Measurements from ENCODE around the gene PTPRG. TPM values are rescaled to one million over a fixed set of nuclear protein-coding genes. Genes with fewer than 3 reads are reported as not detected.

The PTPRG gene
- total RNA-seq, 4 donors from 2014 or later = 51.9 to 56.8 (median 54.4) TPM

DNA sequence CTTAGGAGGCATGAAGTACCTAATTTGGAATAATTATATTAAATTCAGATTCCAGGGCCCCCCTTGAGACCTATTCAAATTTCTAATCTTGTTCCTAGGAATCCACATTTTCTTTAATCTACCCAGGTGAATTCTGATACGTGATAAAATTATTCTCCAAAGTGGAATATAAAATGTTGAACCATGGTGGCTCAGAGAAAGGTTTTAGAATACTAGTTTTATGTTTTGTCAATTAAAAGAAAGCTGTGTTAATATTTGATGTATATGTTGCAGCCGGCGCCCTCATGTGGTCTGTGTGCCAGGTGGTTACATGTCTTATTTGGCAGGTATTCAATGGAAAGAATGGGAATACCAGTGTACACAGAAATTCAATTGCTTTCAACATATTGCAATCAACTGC lies 490.1 kb downstream of the PTPRG start:
- 74% methylated on average over 3 of the region's 3 CpGs for WGBS
- Histone ChIP-seq H3K27ac (replicated peaks in 1 of 4) (no peak overlapping the region), H3K36me3 (no peaks in the 10 kb centered on the region), H3K4me1 (no peaks in the 10 kb centered on the region), H3K27me3 (no peaks in the 10 kb centered on the region), H3K4me3 (no peak overlapping the region), H3K9me3 (no peaks in the 10 kb centered on the region)
- TF ChIP-seq POLR2A (IDR thresholded peaks at IDR 0.05; ENCODE audit: low read depth) = no peak
- no peak for TF ChIP-seq POLR2AphosphoS5 (IDR thresholded peaks at IDR 0.05)
- TF ChIP-seq, protein P1, sequence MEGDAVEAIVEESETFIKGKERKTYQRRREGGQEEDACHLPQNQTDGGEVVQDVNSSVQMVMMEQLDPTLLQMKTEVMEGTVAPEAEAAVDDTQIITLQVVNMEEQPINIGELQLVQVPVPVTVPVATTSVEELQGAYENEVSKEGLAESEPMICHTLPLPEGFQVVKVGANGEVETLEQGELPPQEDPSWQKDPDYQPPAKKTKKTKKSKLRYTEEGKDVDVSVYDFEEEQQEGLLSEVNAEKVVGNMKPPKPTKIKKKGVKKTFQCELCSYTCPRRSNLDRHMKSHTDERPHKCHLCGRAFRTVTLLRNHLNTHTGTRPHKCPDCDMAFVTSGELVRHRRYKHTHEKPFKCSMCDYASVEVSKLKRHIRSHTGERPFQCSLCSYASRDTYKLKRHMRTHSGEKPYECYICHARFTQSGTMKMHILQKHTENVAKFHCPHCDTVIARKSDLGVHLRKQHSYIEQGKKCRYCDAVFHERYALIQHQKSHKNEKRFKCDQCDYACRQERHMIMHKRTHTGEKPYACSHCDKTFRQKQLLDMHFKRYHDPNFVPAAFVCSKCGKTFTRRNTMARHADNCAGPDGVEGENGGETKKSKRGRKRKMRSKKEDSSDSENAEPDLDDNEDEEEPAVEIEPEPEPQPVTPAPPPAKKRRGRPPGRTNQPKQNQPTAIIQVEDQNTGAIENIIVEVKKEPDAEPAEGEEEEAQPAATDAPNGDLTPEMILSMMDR (IDR thresholded peaks at IDR 0.05) = no peak
- no peak for TF ChIP-seq EP300 (IDR thresholded peaks at IDR 0.05)
- intact Hi-C loops (cut with DNase I) = no loop called here
- DNase-seq (ENCODE audit: extremely low spot score) = no peak

DNA sequence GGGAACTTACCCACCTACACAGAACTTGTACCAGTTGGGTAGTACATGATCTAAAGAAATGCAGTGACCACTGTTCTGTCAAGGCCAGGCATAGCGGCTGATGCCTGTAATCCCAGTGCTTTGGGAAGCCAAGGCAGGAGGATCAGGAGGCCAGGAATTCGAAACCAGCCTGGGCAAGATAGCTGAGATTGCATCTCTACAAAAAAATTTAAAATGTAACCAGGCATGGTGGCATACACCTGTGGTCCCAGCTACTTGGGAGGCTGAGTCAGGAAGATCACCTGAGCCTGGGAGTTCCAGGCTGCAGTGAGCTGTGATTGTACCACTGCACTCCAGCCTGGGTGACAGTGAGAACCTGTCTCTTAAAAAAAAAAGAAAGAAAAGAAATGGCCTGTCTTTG lies 491.0 kb downstream of the PTPRG start:
- H3K4me1 ChIP-seq = peaks cover 0 to 4% (median 0%) of the 10 kb centered on the region in 4 donors
- intact Hi-C loops (cut with DNase I) = no loop called here
- H3K27me3 ChIP-seq = no peaks in the 10 kb centered on the region
- TF ChIP-seq, protein P1 (IDR thresholded peaks at IDR 0.05) = no peak
- TF ChIP-seq EP300 (IDR thresholded peaks at IDR 0.05) (no peak), POLR2A (IDR thresholded peaks at IDR 0.05; ENCODE audit: low read depth) (no peak), POLR2AphosphoS5 (IDR thresholded peaks at IDR 0.05) (no peak)
- no peak for DNase-seq (ENCODE audit: extremely low spot score)
- no peaks in the 10 kb centered on the region for H3K36me3 ChIP-seq
- H3K27ac ChIP-seq (replicated peaks in 1 of 4) = no peak overlapping the region
- WGBS = 85% methylated on average over 2 of the region's 2 CpGs
- no peak overlapping the region for H3K4me3 ChIP-seq
- H3K9me3 ChIP-seq = no peaks in the 10 kb centered on the region

DNA sequence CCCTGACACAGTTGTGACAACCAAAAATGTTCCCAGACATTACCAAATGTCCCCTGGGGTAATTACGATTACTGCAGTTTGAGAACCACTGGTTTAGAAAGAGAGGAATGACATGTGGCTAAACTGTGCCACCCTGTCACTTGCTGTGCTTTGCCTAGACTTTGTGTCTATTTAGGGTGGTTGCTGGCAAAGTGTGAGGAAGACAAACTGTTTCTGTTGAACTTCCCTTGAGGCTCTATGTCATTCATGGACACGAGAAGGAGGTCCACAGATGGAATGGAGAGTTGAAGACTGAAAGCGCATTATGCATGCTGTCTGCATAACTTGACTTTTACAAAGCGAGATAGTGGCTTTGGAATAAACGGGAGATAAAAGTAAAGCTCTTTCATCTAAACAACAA lies 495.3 kb downstream of the PTPRG start:
- Histone ChIP-seq H3K9me3 (no peaks in the 10 kb centered on the region), H3K4me1 (peaks cover 0 to 10% (median 0%) of the 10 kb centered on the region in 4 donors), H3K27ac (replicated peaks in 1 of 4) (no peak overlapping the region), H3K4me3 (no peak overlapping the region), H3K27me3 (no peaks in the 10 kb centered on the region), H3K36me3 (no peaks in the 10 kb centered on the region)
- 92% methylated on average over 5 of the region's 5 CpGs for WGBS
- intact Hi-C loops (cut with DNase I) = no loop called here
- no peak for TF ChIP-seq EP300 (IDR thresholded peaks at IDR 0.05)
- TF ChIP-seq, protein P1 (IDR thresholded peaks at IDR 0.05) = no peak
- no peak for TF ChIP-seq POLR2A (IDR thresholded peaks at IDR 0.05; ENCODE audit: low read depth)
- no peak for TF ChIP-seq POLR2AphosphoS5 (IDR thresholded peaks at IDR 0.05)
- DNase-seq (ENCODE audit: extremely low spot score) = no peak

DNA sequence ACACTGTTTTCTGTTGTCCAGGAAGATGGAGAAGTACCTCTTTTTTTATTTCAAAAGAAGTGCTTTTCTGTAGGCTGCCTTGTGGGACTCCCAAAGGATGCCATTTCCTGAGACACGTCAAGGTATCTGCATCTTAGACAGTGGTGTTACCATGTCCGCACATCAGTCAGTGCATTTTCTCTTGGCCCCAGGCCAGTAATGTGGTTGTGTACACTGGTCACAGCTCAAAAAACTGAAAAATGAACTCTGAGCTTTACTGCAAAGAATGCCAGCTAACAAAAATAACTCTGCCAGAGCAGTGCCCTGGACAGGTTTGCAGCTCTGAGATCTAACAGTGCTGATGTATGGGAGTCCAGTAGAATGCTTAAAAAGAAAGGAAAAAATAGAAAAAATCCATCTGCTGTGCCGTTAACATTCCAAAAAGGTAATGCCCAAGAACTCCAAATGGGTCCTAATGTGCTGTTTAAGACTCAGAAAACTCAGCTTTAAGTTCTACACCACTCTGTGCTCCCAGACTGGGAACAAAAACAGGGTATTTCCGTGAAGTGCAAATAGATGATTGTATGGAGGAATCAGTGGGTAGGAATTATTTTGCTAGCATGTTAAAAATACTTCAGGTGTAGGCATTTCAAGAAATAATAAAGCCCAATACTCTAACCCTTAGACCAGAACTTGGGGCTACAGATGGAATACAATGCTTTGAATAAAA lies 496.1 kb downstream of the PTPRG start:
- intact Hi-C loops (cut with DNase I) = no loop called here
- TF ChIP-seq, protein P1 (IDR thresholded peaks at IDR 0.05) = no peak
- no peak for TF ChIP-seq POLR2A (IDR thresholded peaks at IDR 0.05; ENCODE audit: low read depth)
- no peak for TF ChIP-seq POLR2AphosphoS5 (IDR thresholded peaks at IDR 0.05)
- no peak for TF ChIP-seq EP300 (IDR thresholded peaks at IDR 0.05)
- WGBS = 75% methylated on average over 4 of the region's 4 CpGs
- H3K36me3 ChIP-seq = no peaks in the 10 kb centered on the region
- no peaks in the 10 kb centered on the region for H3K9me3 ChIP-seq
- no peak overlapping the region for H3K27ac ChIP-seq (replicated peaks in 1 of 4)
- DNase-seq (ENCODE audit: extremely low spot score) = no peak
- H3K4me1 ChIP-seq = peaks cover 0 to 10% (median 0%) of the 10 kb centered on the region in 4 donors
- no peak overlapping the region for H3K4me3 ChIP-seq
- no peaks in the 10 kb centered on the region for H3K27me3 ChIP-seq

All from esophagus muscularis mucosa (tissue), 4 donors.